K562 (cell line): ENCODE results near the gene KCNMB1. TPM values are rescaled to one million over a fixed set of nuclear protein-coding genes. Genes with fewer than 3 reads are reported as not detected.

Source experiments
- ATAC-seq: fragments of 200-7000 bp; cut with Tn5 transposase; 3 replicates; pipeline ENCODE4 v1.9.1; 2020; ENCODE audit warnings: moderate library complexity
- BruUV-seq: library from RNA; stranded (reverse); fragments of 400-500 nt; replicated peaks from 2 replicates; lab custom pipeline; 2021; lab: Mats Ljungman, UMichigan
- CTCF ChIA-PET: fragments of 300-600 bp; formaldehyde crosslinking; extraction: SDS; loops from one replicate; lab custom pipeline; 2021; ENCODE audit warnings: low intra/inter-chr PET ratio; lab: Yijun Ruan, JAX
- POLR2A ChIA-PET: fragments of 300-600, 350-650 bp; sonication (Branson Sonifier 250); formaldehyde crosslinking; extraction: SDS; loops from one replicate; lab custom pipeline; 2021; ENCODE audit warnings: antibody characterized with exemption, inconsistent platforms; lab: Yijun Ruan, JAX
- DNase-seq, 4 experiments: peaks; one replicate each; pipeline versions ENCODE4 v3.0.0 to v3.0.0-alpha.2; 2011 to 2018; ENCODE audit warnings: low spot score in 3 of 4, mixed read lengths in 3 of 4; ENCODE audit errors: extremely low read depth in 1 of 4
- FAIRE-seq: peaks from 2 replicates; lab custom pipeline; 2011; peaks lifted over from hg19 to GRCh38; lab: Jason Lieb, UNC
- H2AFZ ChIP-seq: 2 replicates; pipeline ENCODE4 v1.6.0; 2011; ENCODE audit warnings: low read depth, low read length, control low read depth, inconsistent platforms
- H3K27ac ChIP-seq: fragments of 200-600 bp; 3 replicates; pipeline ENCODE4 v1.8.0; 2011; ENCODE audit warnings: low read depth, mild to moderate bottlenecking, control low read depth, inconsistent platforms, low read length, moderate library complexity, mixed read lengths; ENCODE audit errors: extremely low read depth
- H3K27me3 ChIP-seq, 2 experiments: fragments of 300-600 bp in 1 of 2; 2 replicates in 1 of 2; 3 replicates in 1 of 2; pipeline versions ENCODE4 v1.6.0 to v1.8.0; 2011; ENCODE audit warnings: inconsistent platforms in 2 of 2, low read length in 2 of 2, mild to moderate bottlenecking in 1 of 2, mixed read lengths in 1 of 2, moderate library complexity in 1 of 2; ENCODE audit not compliant: control insufficient read depth in 2 of 2, insufficient read depth in 2 of 2
- H3K36me3 ChIP-seq: fragments of 300-600 bp; 3 replicates; pipeline ENCODE4 v1.8.0; 2011; ENCODE audit warnings: mild to moderate bottlenecking, low read length, inconsistent platforms; ENCODE audit not compliant: control insufficient read depth, insufficient read depth
- H3K4me1 ChIP-seq, 2 experiments: fragments of 200-600 bp in 1 of 2; replicated peaks in 1 of 2; 2 replicates in 1 of 2; 3 replicates in 1 of 2; pipeline versions ENCODE4 v1.5.1 to v1.8.0; 2011; ENCODE audit warnings: inconsistent platforms in 2 of 2, low read length in 2 of 2, mild to moderate bottlenecking in 1 of 2, mixed read lengths in 1 of 2, moderate library complexity in 1 of 2; ENCODE audit not compliant: control insufficient read depth in 2 of 2, insufficient read depth in 2 of 2
- H3K4me2 ChIP-seq: 2 replicates; pipeline ENCODE4 v1.6.1; 2011; ENCODE audit warnings: low read length, control low read depth, inconsistent platforms, mixed read lengths; ENCODE audit not compliant: insufficient read depth
- H3K4me3 ChIP-seq: fragments of 200-600 bp; sonication (generic), shearing (Covaris generic); 2 replicates; pipeline ENCODE4 v1.5.1; 2016; ENCODE audit warnings: control low read depth, inconsistent platforms
- H3K79me2 ChIP-seq: fragments of 200-600 bp; 3 replicates; pipeline ENCODE4 v1.8.0; 2011; ENCODE audit warnings: low read length, inconsistent platforms; ENCODE audit not compliant: control insufficient read depth, insufficient read depth
- H3K9ac ChIP-seq, 2 experiments: 2 replicates each; pipeline versions ENCODE4 v1.6.0 to v1.6.1; 2011; ENCODE audit warnings: low read depth in 2 of 2, low read length in 2 of 2, control low read depth in 1 of 2, inconsistent platforms in 1 of 2, mild to moderate bottlenecking in 1 of 2, mixed read lengths in 1 of 2; ENCODE audit not compliant: insufficient read depth in 1 of 2
- H3K9me1 ChIP-seq: one replicate; pipeline ENCODE4 v1.6.0; 2011; ENCODE audit warnings: inconsistent platforms, mild to moderate bottlenecking, low read length, moderate library complexity; ENCODE audit not compliant: control insufficient read depth, insufficient read depth
- H3K9me3 ChIP-seq: replicated peaks from 2 replicates; pipeline ENCODE4 v1.5.1; 2011; ENCODE audit warnings: low read depth, low read length, inconsistent platforms; ENCODE audit not compliant: control insufficient read depth, insufficient read depth
- H4K20me1 ChIP-seq: replicated peaks from 2 replicates; pipeline ENCODE4 v1.6.1; 2011; ENCODE audit warnings: low read length, inconsistent platforms, mixed read lengths; ENCODE audit not compliant: control insufficient read depth, insufficient read depth
- C11orf30 ChIP-seq: fragments of 450-650 bp; IDR thresholded peaks from 2 replicates; pipeline ENCODE4 v1.6.1; 2016; ENCODE audit warnings: low read depth, mild to moderate bottlenecking
- CBX3 ChIP-seq, 2 experiments: IDR thresholded peaks; 1 replicate in 1 of 2; 2 replicates in 1 of 2; pipeline ENCODE4 v1.6.1; 2012; ENCODE audit warnings: inconsistent platforms in 2 of 2, low read length in 2 of 2, borderline replicate concordance in 1 of 2, control low read depth in 1 of 2
- MAZ ChIP-seq, 2 experiments: fragments of 450-650 bp in 1 of 2; sonication (generic) in 1 of 2; formaldehyde crosslinking; IDR thresholded peaks in 1 of 2; conservative IDR thresholded peaks in 1 of 2; 2 replicates each; pipeline versions ENCODE4 v1.4.0 to v1.5.0; 2020; ENCODE audit warnings: mild to moderate bottlenecking in 1 of 2, missing genetic modification reagents in 1 of 2
- PML ChIP-seq: IDR thresholded peaks from 2 replicates; pipeline ENCODE4 v1.6.1; 2012; ENCODE audit warnings: low read length, inconsistent platforms
- SMARCE1 ChIP-seq: fragments of 450-650 bp; IDR thresholded peaks from 2 replicates; pipeline ENCODE4 v1.7.1; 2016; ENCODE audit warnings: mild to moderate bottlenecking
- WGBS: fragments of 100-300 bp; shearing (Covaris generic); methylation state at CpG from one replicate; pipeline ENCODE4 v1.1.6; 2016; ENCODE audit warnings: low coverage, mixed read lengths; ENCODE audit not compliant: insufficient coverage; ENCODE audit errors: missing lambda C conversion rate; 5-methylcytosine and 5-hydroxymethylcytosine counted together
- in situ Hi-C: fragments of 300-500 bp; cut with MboI; formaldehyde crosslinking; loops from 4 replicates; pipeline ENCODE4 v1.15.0; 2018; ENCODE audit warnings: inconsistent platforms, mixed read lengths
- intact Hi-C: fragments of 100-400 bp; cut with micrococcal nuclease; formaldehyde crosslinking; loops from 2 replicates; pipeline ENCODE4 v1.14.2; 2022
- polyA plus RNA-seq, 8 experiments: library from polyadenylated mRNA; depleted of rRNA in 4 of 8; stranded (reverse) in 5 of 8; unstranded in 3 of 8; fragments of >200 nt; fragmentation: Nextera tagmentation in 2 of 8; fragmentation: Illumina TruSeq in 1 of 8; extraction: Ambion mirVana in 2 of 8; extraction: Trizol in 1 of 8; gene quantifications; 2 replicates each; pipeline versions ENCODE4 v1.2.1 to v1.2.3, GENCODE V29; 2011 to 2014; ENCODE audit warnings: inconsistent platforms in 1 of 8, missing spikeins in 1 of 8
- total RNA-seq, 7 experiments: library from RNA; depleted of rRNA in 6 of 7; stranded (reverse); fragments of >200 nt in 6 of 7; fragmentation: Illumina TruSeq in 2 of 7; extraction: Trizol in 2 of 7; gene quantifications; 2 replicates each; pipeline versions ENCODE4 v1.2.1 to v1.2.3, GENCODE V29; 2011 to 2021; ENCODE audit warnings: low replicate concordance in 1 of 7

The KCNMB1 gene
- total and polyA plus RNA-seq, 9 of the 15 experiments (the other 6 are each of a cell fraction or from before 2014, with no cell fraction given), result not detected

DNA sequence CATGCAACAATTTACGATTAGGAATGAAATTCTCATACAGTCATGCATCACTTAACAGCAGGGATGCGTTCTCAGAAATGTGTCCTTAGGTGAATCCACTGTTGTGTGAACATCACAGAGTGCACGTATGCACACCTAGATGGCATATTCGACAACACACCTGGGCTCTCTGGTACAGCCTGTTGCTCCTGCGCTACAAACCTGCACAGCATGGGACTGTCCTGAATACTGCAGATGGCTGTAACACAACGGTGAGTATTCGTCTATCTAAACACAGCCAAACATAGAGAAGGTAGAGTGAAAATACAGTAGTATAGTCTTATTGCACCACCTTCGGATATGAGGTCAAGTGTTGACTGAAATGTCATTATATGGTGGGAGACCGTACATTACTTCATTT lies 47.6 kb downstream of the KCNMB1 start:
- ChIA-PET POLR2A (no interaction called here), CTCF (no interaction called here)
- H3K9me1 ChIP-seq, result no peaks in the 10 kb centered on the region
- in situ Hi-C loops, result loop anchor here (5.0 kb wide), 1 partner anchor 74 kb away; no protein-coding TSS in a partner anchor
- whole genome bisulfite sequencing, result 16% methylated on average over 9 of the region's 9 CpGs
- H3K27ac ChIP-seq, result no peak overlapping the region
- no peak for DNase-seq
- no TSS peak for BruUV-seq
- intact Hi-C loops, result no loop called here
- H3K4me2 ChIP-seq, result no peak overlapping the region
- no peaks in the 10 kb centered on the region; a peak in 1 of 5 replicates for H3K4me1 ChIP-seq
- no peak overlapping the region for H2AFZ ChIP-seq
- no peak for ATAC-seq
- no peak overlapping the region for H3K9ac ChIP-seq
- H3K4me3 ChIP-seq, result no peak overlapping the region
- FAIRE-seq, result no peak
- H4K20me1 ChIP-seq, result no peaks in the 10 kb centered on the region
- no peaks in the 10 kb centered on the region for H3K36me3 ChIP-seq
- TF ChIP-seq SMARCE1 (no peak), PML (no peak), CBX3 (IDR thresholded peaks at IDR 0.05; ENCODE audit: borderline replicate concordance in 1 of 2, low read length in 2 of 2) (peak in 1 of 2 experiments; percentile 62; a peak in 1 of 3 replicates)
- H3K9me3 ChIP-seq, result 0 out of 2 replicates have a peak, but pooled peaks cover 2% of the 10 kb centered on the region
- H3K79me2 ChIP-seq, result no peaks in the 10 kb centered on the region
- H3K27me3 ChIP-seq, result peaks cover 0 to 17% of the 10 kb centered on the region in 2 experiments; a peak in 3 of 5 replicates

DNA sequence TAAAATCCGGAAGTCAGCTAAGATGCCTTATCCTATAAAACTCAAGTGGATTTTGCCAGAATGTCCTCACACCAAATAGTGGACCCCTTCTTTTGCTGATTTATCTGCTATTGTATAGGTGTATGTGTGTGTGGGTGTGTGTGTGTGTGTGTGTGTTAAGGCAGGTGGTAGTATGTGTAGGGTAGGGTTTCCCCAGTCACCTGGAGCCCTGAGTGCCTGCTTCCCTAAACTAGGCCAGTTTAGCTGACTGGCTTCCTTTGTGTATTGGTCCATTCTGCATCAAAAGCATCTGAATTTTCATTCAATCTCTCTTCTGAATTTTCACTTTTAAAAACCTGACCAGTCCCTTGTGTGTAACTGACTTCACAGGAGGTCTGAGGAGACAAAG lies 49.4 kb downstream of the KCNMB1 start:
- TF ChIP-seq MAZ (CRISPR knock-in tag; conservative IDR thresholded peaks at IDR 0.05 in 1 of 2, IDR thresholded peaks at IDR 0.05 in 1 of 2), result no peak
- peak; percentile 2; the same call in 1 of the 2 replicates for TF ChIP-seq C11orf30
- in situ Hi-C loops (loop anchor here (5.0 kb wide), 2 partner anchors 72 to 112 kb away; no protein-coding TSS in a partner anchor), intact Hi-C loops (loop anchor here (1.0 to 2.0 kb wide), 4 partner anchors 65 to 239 kb away; no protein-coding TSS in a partner anchor)
- ChIA-PET POLR2A (interaction anchor here (1.1 to 1.4 kb wide), 2 partner anchors 9 to 64 kb away, joined by 3 to 4 read pairs; no protein-coding TSS in a partner anchor), CTCF (interaction anchor here (2.3 to 2.6 kb wide), 3 partner anchors 66 to 114 kb away, joined by 10 to 58 read pairs (median 13); no protein-coding TSS in a partner anchor)
- no peak for DNase-seq
- Histone ChIP-seq H3K79me2 (no peaks in the 10 kb centered on the region), H3K9me3 (no peaks in the 10 kb centered on the region), H3K27me3 (peaks cover 0 to 6% of the 10 kb centered on the region in 2 experiments; a peak in 3 of 5 replicates), H4K20me1 (no peaks in the 10 kb centered on the region), H3K4me1 (peaks cover 0 to 3% of the 10 kb centered on the region in 2 experiments; a peak in 2 of 5 replicates), H3K27ac (no peak overlapping the region), H3K4me3 (no peak overlapping the region), H3K9ac (no peak overlapping the region), H2AFZ (no peak overlapping the region), H3K36me3 (no peaks in the 10 kb centered on the region), H3K9me1 (no peaks in the 10 kb centered on the region), H3K4me2 (no peak overlapping the region)
- WGBS, result 36% methylated on average over 1 of the region's 1 CpG
- no peak for ATAC-seq
- no peak for FAIRE-seq
- no TSS peak for BruUV-seq
